ENCODE results near the gene DACT2.
"Not testable (repeated sequence)": the region's sequence is repeated elsewhere in the genome, so short reads cannot be mapped to it uniquely, and the experiment has no call there.

The DACT2 gene

GRCh38 chr6:168288781-168289570 lies 30.6 kb downstream of the DACT2 start:
- FAIRE-seq (no peak), DNase-seq (ENCODE audit: insufficient read length, low spot score) (no peak)
- TF ChIP-seq TAF1 (IDR thresholded peaks at IDR 0.05; ENCODE audit: low read depth, low read length) (no peak), POU2F2 (IDR thresholded peaks at IDR 0.05; ENCODE audit: low read depth, low read length) (no peak), SPI1 (IDR thresholded peaks at IDR 0.05; ENCODE audit: low read depth, low read length) (no peak), POLR2AphosphoS5 (IDR thresholded peaks at IDR 0.05; ENCODE audit: low read depth, low read length) (no peak), PAX5 (IDR thresholded peaks at IDR 0.05; ENCODE audit: insufficient read depth, low read length, severe bottlenecking) (no peak), POLR2A (IDR thresholded peaks at IDR 0.05; ENCODE audit: low read depth, low read length) (no peak)

- not testable (repeated sequence) for FAIRE-seq; DNase-seq (ENCODE audit: insufficient read length, low spot score)
Measured at GRCh38 chr6:168287460-168287859, 32.1 kb downstream of the DACT2 start.

GRCh38 chr6:168286771-168287446 lies 32.7 kb downstream of the DACT2 start:
- not testable (repeated sequence) for DNase-seq (ENCODE audit: insufficient read length, low spot score)
- FAIRE-seq = peak; percentile 33

- no peak for FAIRE-seq
- no peak for DNase-seq (ENCODE audit: insufficient read length, low spot score)
- TF ChIP-seq POLR2AphosphoS5 (IDR thresholded peaks at IDR 0.05; ENCODE audit: low read depth, low read length) = no peak
- no peak for TF ChIP-seq POLR2A (IDR thresholded peaks at IDR 0.05; ENCODE audit: low read depth, low read length)
- no peak for TF ChIP-seq TAF1 (IDR thresholded peaks at IDR 0.05; ENCODE audit: low read depth, low read length)
- TF ChIP-seq SPI1 (IDR thresholded peaks at IDR 0.05; ENCODE audit: low read depth, low read length) = no peak
- TF ChIP-seq POU2F2 (IDR thresholded peaks at IDR 0.05; ENCODE audit: low read depth, low read length) = no peak
- TF ChIP-seq PAX5 (IDR thresholded peaks at IDR 0.05; ENCODE audit: insufficient read depth, low read length, severe bottlenecking) = no peak
Measured at GRCh38 chr6:168286116-168286515, 33.5 kb downstream of the DACT2 start.

GRCh38 chr6:168285456-168285855 lies 34.1 kb downstream of the DACT2 start:
- DNase-seq (ENCODE audit: insufficient read length, low spot score) (no peak), FAIRE-seq (no peak)
- TF ChIP-seq SPI1 (IDR thresholded peaks at IDR 0.05; ENCODE audit: low read depth, low read length) (no peak), POLR2AphosphoS5 (IDR thresholded peaks at IDR 0.05; ENCODE audit: low read depth, low read length) (no peak), TAF1 (IDR thresholded peaks at IDR 0.05; ENCODE audit: low read depth, low read length) (no peak)

- DNase-seq (ENCODE audit: insufficient read length, low spot score) = no peak
Measured at GRCh38 chr6:168284187-168284586, 35.4 kb downstream of the DACT2 start.

GRCh38 chr6:168283686-168284025 lies 35.9 kb downstream of the DACT2 start:
- DNase-seq (ENCODE audit: insufficient read length, low spot score) (no peak), FAIRE-seq (no peak)
- TF ChIP-seq PAX5 (IDR thresholded peaks at IDR 0.05; ENCODE audit: insufficient read depth, low read length, severe bottlenecking) = no peak
- no peak for TF ChIP-seq SPI1 (IDR thresholded peaks at IDR 0.05; ENCODE audit: low read depth, low read length)
- TF ChIP-seq POLR2A (IDR thresholded peaks at IDR 0.05; ENCODE audit: low read depth, low read length) = no peak
- TF ChIP-seq POU2F2 (IDR thresholded peaks at IDR 0.05; ENCODE audit: low read depth, low read length) = no peak
- TF ChIP-seq POLR2AphosphoS5 (IDR thresholded peaks at IDR 0.05; ENCODE audit: low read depth, low read length) = no peak
- no peak for TF ChIP-seq TAF1 (IDR thresholded peaks at IDR 0.05; ENCODE audit: low read depth, low read length)

More at GRCh38 chr6:168284187-168284586, 35.4 kb downstream of the DACT2 start:
- FAIRE-seq = no peak
- TF ChIP-seq POU2F2 (IDR thresholded peaks at IDR 0.05; ENCODE audit: low read depth, low read length) (no peak), PAX5 (IDR thresholded peaks at IDR 0.05; ENCODE audit: insufficient read depth, low read length, severe bottlenecking) (no peak), SPI1 (IDR thresholded peaks at IDR 0.05; ENCODE audit: low read depth, low read length) (no peak), POLR2AphosphoS5 (IDR thresholded peaks at IDR 0.05; ENCODE audit: low read depth, low read length) (no peak), POLR2A (IDR thresholded peaks at IDR 0.05; ENCODE audit: low read depth, low read length) (no peak), TAF1 (IDR thresholded peaks at IDR 0.05; ENCODE audit: low read depth, low read length) (no peak)

- FAIRE-seq (no peak), DNase-seq (ENCODE audit: insufficient read length, low spot score) (no peak)
- TF ChIP-seq POLR2A (IDR thresholded peaks at IDR 0.05; ENCODE audit: low read depth, low read length) (no peak), POU2F2 (IDR thresholded peaks at IDR 0.05; ENCODE audit: low read depth, low read length) (no peak)
Measured at GRCh38 chr6:168282985-168283685, 36.4 kb downstream of the DACT2 start.

GRCh38 chr6:168281826-168282225 lies 37.8 kb downstream of the DACT2 start:
- FAIRE-seq (no peak), DNase-seq (ENCODE audit: insufficient read length, low spot score) (no peak)
- no peak for TF ChIP-seq POU2F2 (IDR thresholded peaks at IDR 0.05; ENCODE audit: low read depth, low read length)
- TF ChIP-seq POLR2A (IDR thresholded peaks at IDR 0.05; ENCODE audit: low read depth, low read length) = no peak
- TF ChIP-seq PAX5 (IDR thresholded peaks at IDR 0.05; ENCODE audit: insufficient read depth, low read length, severe bottlenecking) = no peak
- no peak for TF ChIP-seq SPI1 (IDR thresholded peaks at IDR 0.05; ENCODE audit: low read depth, low read length)
- TF ChIP-seq TAF1 (IDR thresholded peaks at IDR 0.05; ENCODE audit: low read depth, low read length) = no peak
- no peak for TF ChIP-seq POLR2AphosphoS5 (IDR thresholded peaks at IDR 0.05; ENCODE audit: low read depth, low read length)

GRCh38 chr6:168281314-168281713 lies 38.3 kb downstream of the DACT2 start:
- DNase-seq (ENCODE audit: insufficient read length, low spot score); FAIRE-seq: not testable (repeated sequence)

All from GM12891 (cell line).